H54 (cell line): ENCODE results near the gene ZHX3.

Source experiments
- DNase-seq: peaks from one replicate; pipeline ENCODE4 v3.0.0; 2011; ENCODE audit warnings: low spot score, mixed read lengths; ENCODE audit not compliant: insufficient read length
- FAIRE-seq: peaks from 3 replicates; lab custom pipeline; 2011; peaks lifted over from hg19 to GRCh38; lab: Jason Lieb, UNC
- POLR2A ChIP-seq: IDR thresholded peaks from 2 replicates; pipeline ENCODE4 v1.6.1; 2011; ENCODE audit warnings: low read depth, mild to moderate bottlenecking, low read length

ZHX3 gene

GRCh38 chr20:41168281-41169161 is 149.0 kb downstream of the ZHX3 start:
- DNase-seq: no peak
- no peak for TF ChIP-seq POLR2A
- no peak for FAIRE-seq

- FAIRE-seq (no peak), DNase-seq (no peak)
- TF ChIP-seq POLR2A: no peak
These were observed 149.9 kb downstream of the ZHX3 start for GRCh38 chr20:41167481-41168253.

- FAIRE-seq (no peak), DNase-seq (no peak)
- no peak for TF ChIP-seq POLR2A
These were observed 150.4 kb downstream of the ZHX3 start for GRCh38 chr20:41167118-41167470.

- FAIRE-seq: no peak
- DNase-seq: no peak
- TF ChIP-seq POLR2A: no peak
These were observed 151.1 kb downstream of the ZHX3 start for GRCh38 chr20:41166201-41167117.

GRCh38 chr20:41165001-41165882 is 152.3 kb downstream of the ZHX3 start:
- DNase-seq (no peak), FAIRE-seq (no peak)
- TF ChIP-seq POLR2A: no peak

GRCh38 chr20:41163821-41164220 is 153.7 kb downstream of the ZHX3 start:
- TF ChIP-seq POLR2A: no peak
- DNase-seq: no peak
- FAIRE-seq: no peak

GRCh38 chr20:41162396-41162795 is 155.1 kb downstream of the ZHX3 start:
- no peak for TF ChIP-seq POLR2A
- FAIRE-seq (no peak), DNase-seq (no peak)

GRCh38 chr20:41161886-41162285 is 155.6 kb downstream of the ZHX3 start:
- DNase-seq (no peak), FAIRE-seq (no peak)
- no peak for TF ChIP-seq POLR2A

- FAIRE-seq (no peak), DNase-seq (no peak)
- TF ChIP-seq POLR2A: no peak
These were observed 156.8 kb downstream of the ZHX3 start for GRCh38 chr20:41160686-41161085.

GRCh38 chr20:41159547-41159946 is 158.0 kb downstream of the ZHX3 start:
- DNase-seq: no peak
- no peak for FAIRE-seq
- TF ChIP-seq POLR2A: no peak

- FAIRE-seq (no peak), DNase-seq (no peak)
- no peak for TF ChIP-seq POLR2A
These were observed 159.4 kb downstream of the ZHX3 start for GRCh38 chr20:41158082-41158625.

GRCh38 chr20:41155261-41155660 is 162.3 kb downstream of the ZHX3 start:
- no peak for DNase-seq
- FAIRE-seq: no peak
- TF ChIP-seq POLR2A: no peak

GRCh38 chr20:41154436-41155176 is 162.9 kb downstream of the ZHX3 start:
- FAIRE-seq: no peak
- DNase-seq: no peak
- no peak for TF ChIP-seq POLR2A
